HepG2 (cell line): ENCODE data around the gene CMTM2. TPM values are rescaled to one million over a fixed set of nuclear protein-coding genes. Genes with fewer than 3 reads are reported as not detected.

Experiments used
- ARID5B ChIP-seq: IDR thresholded peaks from 2 replicates; pipeline ENCODE4 v1.4.0; 2020; ENCODE audit warnings: mild to moderate bottlenecking, missing genetic modification reagents
- IKZF5 ChIP-seq: IDR thresholded peaks from 2 replicates; pipeline ENCODE4 v1.6.1; 2018; ENCODE audit warnings: missing genetic modification reagents, mild to moderate bottlenecking, missing compliant biosample characterization
- KAT2B ChIP-seq: fragments of 150-350 bp; IDR thresholded peaks from 2 replicates; pipeline ENCODE4 v1.6.1; 2014; ENCODE audit warnings: low read depth, low read length, borderline replicate concordance
- NFYB ChIP-seq: sonication (generic); formaldehyde crosslinking; IDR thresholded peaks from 2 replicates; pipeline ENCODE4 v1.4.0; 2020; ENCODE audit warnings: missing genetic modification reagents
- NR2C2 ChIP-seq: sonication (generic); formaldehyde crosslinking; IDR thresholded peaks from 2 replicates; pipeline ENCODE4 v1.4.0; 2020; ENCODE audit warnings: missing genetic modification reagents, mild to moderate bottlenecking, moderate library complexity, borderline replicate concordance
- REL ChIP-seq: sonication (generic); formaldehyde crosslinking; conservative IDR thresholded peaks from 2 replicates; pipeline ENCODE4 v1.8.0; 2022; ENCODE audit warnings: mild to moderate bottlenecking, missing genetic modification reagents, moderate library complexity
- SOX13 ChIP-seq, 3 experiments: fragments of 450-650 bp in 1 of 3; sonication (generic) in 1 of 3; formaldehyde crosslinking in 1 of 3; IDR thresholded peaks in 2 of 3; conservative IDR thresholded peaks in 1 of 3; 2 replicates each; pipeline versions ENCODE4 v1.5.0 to v1.6.1; 2016 to 2020; ENCODE audit warnings: antibody characterized with exemption in 1 of 3, mild to moderate bottlenecking in 1 of 3, missing compliant biosample characterization in 1 of 3, missing genetic modification reagents in 1 of 3, moderate library complexity in 1 of 3
- TOPORS ChIP-seq: sonication (generic); formaldehyde crosslinking; IDR thresholded peaks from 2 replicates; pipeline ENCODE4 v1.8.0; 2023; ENCODE audit warnings: mild to moderate bottlenecking, missing genetic modification reagents
- ZBTB49 ChIP-seq: sonication (generic); formaldehyde crosslinking; IDR thresholded peaks from 2 replicates; pipeline ENCODE4 v1.4.0; 2020; ENCODE audit warnings: missing genetic modification reagents, borderline replicate concordance
- ZNF512 ChIP-seq: sonication (generic); formaldehyde crosslinking; IDR thresholded peaks from 2 replicates; pipeline ENCODE4 v1.4.0; 2020; ENCODE audit warnings: mild to moderate bottlenecking, missing genetic modification reagents
- ZNF652 ChIP-seq: IDR thresholded peaks from 2 replicates; pipeline ENCODE4 v1.6.1; 2016; ENCODE audit warnings: low read depth, borderline replicate concordance
- ZNF841 ChIP-seq: sonication (generic); formaldehyde crosslinking; IDR thresholded peaks from 2 replicates; pipeline ENCODE4 v1.8.1; 2023; ENCODE audit warnings: missing genetic modification reagents, borderline replicate concordance
- ZSCAN9 ChIP-seq: IDR thresholded peaks from 2 replicates; pipeline ENCODE4 v1.6.1; 2016; ENCODE audit warnings: borderline replicate concordance
- polyA plus RNA-seq, 8 experiments: library from polyadenylated mRNA; depleted of rRNA in 3 of 8; stranded (reverse) in 7 of 8; unstranded in 1 of 8; fragments of >200 nt; fragmentation: Illumina TruSeq in 4 of 8; extraction: Trizol in 4 of 8; gene quantifications; 2 replicates each; pipeline versions ENCODE4 v1.2.1 to v1.2.3, GENCODE V29; 2011 to 2016; ENCODE audit warnings: low read depth in 4 of 8, missing spikeins in 1 of 8, mixed read lengths in 1 of 8; ENCODE audit not compliant: insufficient read depth in 1 of 8
- total RNA-seq, 5 experiments: library from RNA; depleted of rRNA; stranded (reverse); fragments of >200 nt; fragmentation: Illumina TruSeq; extraction: Trizol; gene quantifications; 2 replicates each; pipeline ENCODE4 v1.2.3, GENCODE V29; 2016; ENCODE audit warnings: low read depth in 1 of 5
- TF ChIP-seq, protein P1 (sequence below): sonication (generic); formaldehyde crosslinking; IDR thresholded peaks from 2 replicates; pipeline ENCODE4 v1.8.0; 2022; ENCODE audit warnings: mild to moderate bottlenecking, missing genetic modification reagents
- TF ChIP-seq, protein P2 (sequence below): sonication (generic); formaldehyde crosslinking; conservative IDR thresholded peaks from 2 replicates; pipeline ENCODE4 v1.8.1; 2023; ENCODE audit warnings: missing genetic modification reagents

The CMTM2 gene
- total and polyA plus RNA-seq, 2 of the 13 experiments (the other 11 are each of a cell fraction or from before 2014, with no cell fraction given): not detected

DNA sequence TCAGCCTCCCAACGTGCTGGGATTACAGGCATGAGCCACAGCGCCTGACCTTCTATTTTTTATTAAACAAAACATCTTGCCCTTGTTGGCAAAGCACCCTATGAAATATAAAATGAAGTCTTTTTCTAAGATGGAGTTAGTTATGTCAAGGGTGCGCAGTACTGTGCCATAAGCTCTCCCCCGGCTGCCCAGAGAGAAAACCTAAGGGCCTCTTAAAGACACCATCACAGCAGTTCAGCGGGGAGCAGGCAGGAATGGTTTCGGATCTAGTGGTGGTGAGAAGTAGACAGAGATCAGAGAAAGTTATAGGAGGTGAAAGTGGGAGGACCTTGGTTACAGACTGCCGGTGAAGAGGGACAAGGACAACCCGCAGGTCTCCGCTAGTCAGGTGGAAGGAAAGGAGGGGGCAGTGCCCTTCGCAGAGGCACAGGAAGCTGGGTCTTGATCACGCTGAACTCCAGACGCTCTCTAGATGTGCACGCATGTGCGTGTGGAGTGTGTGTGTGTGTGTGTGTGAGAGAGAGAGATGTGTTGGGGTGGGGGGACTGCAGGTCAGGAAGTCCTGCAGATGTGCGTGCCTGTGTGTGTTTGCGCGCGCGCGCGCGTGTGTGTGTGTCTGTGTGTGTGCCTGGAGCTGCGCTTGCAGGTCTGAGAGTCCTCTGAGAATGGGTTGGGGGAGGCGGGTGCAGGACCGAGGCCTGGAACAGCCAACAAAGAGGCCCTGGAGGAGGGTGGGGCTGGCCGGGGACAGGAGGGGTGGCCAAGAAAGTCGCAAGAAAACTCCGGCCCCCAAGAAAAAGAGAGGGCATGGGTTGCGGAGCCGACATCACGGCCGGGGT, 24.5 kb downstream of the CMTM2 start (continued):
- TF ChIP-seq ARID5B (CRISPR knock-in tag): 0 out of 2 replicates have a peak, but pooled peaks have one; percentile 6
- TF ChIP-seq, protein P1, sequence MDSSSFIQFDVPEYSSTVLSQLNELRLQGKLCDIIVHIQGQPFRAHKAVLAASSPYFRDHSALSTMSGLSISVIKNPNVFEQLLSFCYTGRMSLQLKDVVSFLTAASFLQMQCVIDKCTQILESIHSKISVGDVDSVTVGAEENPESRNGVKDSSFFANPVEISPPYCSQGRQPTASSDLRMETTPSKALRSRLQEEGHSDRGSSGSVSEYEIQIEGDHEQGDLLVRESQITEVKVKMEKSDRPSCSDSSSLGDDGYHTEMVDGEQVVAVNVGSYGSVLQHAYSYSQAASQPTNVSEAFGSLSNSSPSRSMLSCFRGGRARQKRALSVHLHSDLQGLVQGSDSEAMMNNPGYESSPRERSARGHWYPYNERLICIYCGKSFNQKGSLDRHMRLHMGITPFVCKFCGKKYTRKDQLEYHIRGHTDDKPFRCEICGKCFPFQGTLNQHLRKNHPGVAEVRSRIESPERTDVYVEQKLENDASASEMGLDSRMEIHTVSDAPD (CRISPR knock-in tag): no peak
- peak; percentile 55 for TF ChIP-seq NR2C2 (CRISPR knock-in tag)
- no peak for TF ChIP-seq TOPORS (CRISPR knock-in tag)
- TF ChIP-seq REL: no peak
- 0 out of 2 replicates have a peak, but pooled peaks have one; percentile 48 for TF ChIP-seq IKZF5 (CRISPR knock-in tag)
- TF ChIP-seq ZSCAN9 (CRISPR knock-in tag): peak; percentile 26; the same call in 1 of the 2 replicates
- TF ChIP-seq ZNF512 (CRISPR knock-in tag): peak; percentile 31; the same call in 1 of the 2 replicates
- TF ChIP-seq ZNF652: no peak
- TF ChIP-seq ZBTB49: no peak
- TF ChIP-seq KAT2B: no peak
- TF ChIP-seq ZNF841 (CRISPR knock-in tag): no peak
- TF ChIP-seq NFYB (CRISPR knock-in tag): no peak
- TF ChIP-seq, protein P2, sequence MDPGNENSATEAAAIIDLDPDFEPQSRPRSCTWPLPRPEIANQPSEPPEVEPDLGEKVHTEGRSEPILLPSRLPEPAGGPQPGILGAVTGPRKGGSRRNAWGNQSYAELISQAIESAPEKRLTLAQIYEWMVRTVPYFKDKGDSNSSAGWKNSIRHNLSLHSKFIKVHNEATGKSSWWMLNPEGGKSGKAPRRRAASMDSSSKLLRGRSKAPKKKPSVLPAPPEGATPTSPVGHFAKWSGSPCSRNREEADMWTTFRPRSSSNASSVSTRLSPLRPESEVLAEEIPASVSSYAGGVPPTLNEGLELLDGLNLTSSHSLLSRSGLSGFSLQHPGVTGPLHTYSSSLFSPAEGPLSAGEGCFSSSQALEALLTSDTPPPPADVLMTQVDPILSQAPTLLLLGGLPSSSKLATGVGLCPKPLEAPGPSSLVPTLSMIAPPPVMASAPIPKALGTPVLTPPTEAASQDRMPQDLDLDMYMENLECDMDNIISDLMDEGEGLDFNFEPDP: no peak
- no peak for TF ChIP-seq SOX13 (IDR thresholded peaks at IDR 0.05)
- no peak for TF ChIP-seq SOX13 (CRISPR knock-in tag; conservative IDR thresholded peaks at IDR 0.05 in 1 of 2, IDR thresholded peaks at IDR 0.05 in 1 of 2)
